Ovary (tissue), 3 donors: Measurements from ENCODE around the gene LMBR1.

Experiments used
- EP300 ChIP-seq: sonication (generic); formaldehyde crosslinking; IDR thresholded peaks from one replicate; pipeline ENCODE4 v1.6.1; 2017; ENCODE audit warnings: antibody characterized with exemption
- POLR2A ChIP-seq: fragments of 450-650 bp; IDR thresholded peaks from one replicate; pipeline ENCODE4 v1.6.1; 2017; ENCODE audit warnings: antibody characterized with exemption, mild to moderate bottlenecking, moderate library complexity
- TF ChIP-seq, protein P1 (sequence below), 3 donors: fragments of 450-650 bp in 2 of 3; fragments of 200-600 bp in 1 of 3; IDR thresholded peaks; one replicate each; pipeline versions ENCODE4 v1.5.1 to v1.8.0; 2016 to 2022; ENCODE audit warnings: antibody characterized with exemption in 3 of 3, mild to moderate bottlenecking in 1 of 3
- donor health status: DM: no; HTN: no; CAD: no.

DNA sequence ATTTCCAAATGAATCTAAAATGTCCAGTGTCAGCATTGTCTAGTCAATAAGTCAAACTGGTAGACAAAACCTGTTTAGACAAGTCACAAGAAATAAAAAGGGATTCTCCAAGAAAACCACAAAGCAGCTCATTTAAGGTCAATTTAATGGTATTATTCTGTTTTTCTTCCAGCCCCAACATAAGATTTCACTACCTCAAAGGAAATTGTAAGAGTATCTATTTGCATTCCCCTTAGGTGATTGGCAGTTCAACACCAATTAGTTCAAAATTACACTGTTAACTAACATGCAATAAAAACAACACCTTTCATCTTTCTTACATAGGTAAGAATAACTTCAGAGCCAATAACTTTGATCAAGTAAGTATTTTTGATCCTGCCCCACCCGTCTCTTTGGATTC, 146.1 kb downstream of the LMBR1 start:
- TF ChIP-seq, protein P1, sequence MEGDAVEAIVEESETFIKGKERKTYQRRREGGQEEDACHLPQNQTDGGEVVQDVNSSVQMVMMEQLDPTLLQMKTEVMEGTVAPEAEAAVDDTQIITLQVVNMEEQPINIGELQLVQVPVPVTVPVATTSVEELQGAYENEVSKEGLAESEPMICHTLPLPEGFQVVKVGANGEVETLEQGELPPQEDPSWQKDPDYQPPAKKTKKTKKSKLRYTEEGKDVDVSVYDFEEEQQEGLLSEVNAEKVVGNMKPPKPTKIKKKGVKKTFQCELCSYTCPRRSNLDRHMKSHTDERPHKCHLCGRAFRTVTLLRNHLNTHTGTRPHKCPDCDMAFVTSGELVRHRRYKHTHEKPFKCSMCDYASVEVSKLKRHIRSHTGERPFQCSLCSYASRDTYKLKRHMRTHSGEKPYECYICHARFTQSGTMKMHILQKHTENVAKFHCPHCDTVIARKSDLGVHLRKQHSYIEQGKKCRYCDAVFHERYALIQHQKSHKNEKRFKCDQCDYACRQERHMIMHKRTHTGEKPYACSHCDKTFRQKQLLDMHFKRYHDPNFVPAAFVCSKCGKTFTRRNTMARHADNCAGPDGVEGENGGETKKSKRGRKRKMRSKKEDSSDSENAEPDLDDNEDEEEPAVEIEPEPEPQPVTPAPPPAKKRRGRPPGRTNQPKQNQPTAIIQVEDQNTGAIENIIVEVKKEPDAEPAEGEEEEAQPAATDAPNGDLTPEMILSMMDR (IDR thresholded peaks at IDR 0.05) = no peak
- TF ChIP-seq POLR2A (no peak), EP300 (no peak)
